ENCODE data around the gene HSF4.

HSF4 gene

GRCh38 chr16:67150047-67150832 is 14.3 kb upstream of the HSF4 start:
- no peak for DNase-seq (ENCODE audit: low read depth in 2 of 2)

GRCh38 chr16:67150833-67151396 is 13.6 kb upstream of the HSF4 start, which contains the start of gene B3GNT9:
Gene B3GNT9 (minus strand): TSS chr16:67150998. CDS start chr16:67150485, 513 bp downstream.
- DNase-seq (ENCODE audit: low read depth in 2 of 2): no peak

- DNase-seq (ENCODE audit: low read depth in 2 of 2): no peak
These were observed 13.0 kb upstream of the HSF4 start for GRCh38 chr16:67151431-67152097.

- DNase-seq (ENCODE audit: low read depth in 2 of 2): no peak
These were observed 9.8 kb upstream of the HSF4 start for GRCh38 chr16:67154578-67155294.

GRCh38 chr16:67155295-67156142 is 9.0 kb upstream of the HSF4 start:
- peak; percentile 72 to 73 for DNase-seq (ENCODE audit: low read depth in 2 of 2)

- no peak for DNase-seq (ENCODE audit: low read depth in 2 of 2)
These were observed 8.3 kb upstream of the HSF4 start for GRCh38 chr16:67156143-67156844.

- no peak for DNase-seq (ENCODE audit: low read depth in 2 of 2)
These were observed 7.3 kb upstream of the HSF4 start for GRCh38 chr16:67157106-67157748.

- DNase-seq (ENCODE audit: low read depth in 2 of 2): no peak
These were observed 6.5 kb upstream of the HSF4 start for GRCh38 chr16:67157892-67158635.

- peak; percentile 57 to 70 for DNase-seq (ENCODE audit: low read depth in 2 of 2)
These were observed 5.6 kb upstream of the HSF4 start for GRCh38 chr16:67158637-67159600.

GRCh38 chr16:67161595-67162058 is 2.9 kb upstream of the HSF4 start:
- DNase-seq (ENCODE audit: low read depth in 2 of 2): no peak

- DNase-seq (ENCODE audit: low read depth in 2 of 2): no peak
These were observed 1.9 kb upstream of the HSF4 start for GRCh38 chr16:67162506-67163163.

GRCh38 chr16:67163164-67163998 is 1.2 kb upstream of the HSF4 start:
- no peak for DNase-seq (ENCODE audit: low read depth in 2 of 2)

- DNase-seq (ENCODE audit: low read depth in 2 of 2): no peak
These were observed 466 bp upstream of the HSF4 start for GRCh38 chr16:67163999-67164558.

- DNase-seq (ENCODE audit: low read depth in 2 of 2): no peak
These were observed 855 bp downstream of the HSF4 start for GRCh38 chr16:67165121-67166078.

GRCh38 chr16:67166110-67166547 is 1.6 kb downstream of the HSF4 start:
- DNase-seq (ENCODE audit: low read depth in 2 of 2): no peak

Data from activated CD4-positive, alpha-beta T cell treated with anti-CD3 and anti-CD28 coated beads for 24 hours (primary cell).